HG02763 (cell line): ENCODE measurements around the gene EXOC1L.

Experiments
- ATAC-seq: cut with Tn5 transposase; IDR thresholded peaks from one replicate; pipeline ENCODE4 v1.9.1; 2021; ENCODE audit warnings: mild to moderate bottlenecking, moderate library complexity; ENCODE audit not compliant: unreplicated experiment

The EXOC1L gene

DNA sequence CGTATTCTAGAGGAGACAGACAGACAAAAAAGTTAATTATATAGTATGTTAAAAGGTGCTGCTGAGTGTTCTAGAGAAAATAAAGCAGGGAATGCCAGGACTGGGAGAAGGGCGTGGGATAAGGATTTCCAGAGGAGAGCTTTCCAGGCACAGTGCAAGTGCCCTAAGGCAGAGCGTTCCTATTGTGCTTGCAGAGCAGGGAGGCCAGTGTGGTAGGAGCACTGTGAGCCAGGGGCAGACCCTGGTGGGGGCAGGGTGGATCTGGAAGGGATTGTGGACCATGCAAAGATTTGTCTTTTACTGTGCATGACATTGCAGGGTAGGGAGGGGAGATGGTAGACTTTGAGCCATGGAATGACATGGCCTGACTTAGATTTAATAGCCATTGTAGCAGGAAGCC, 59.6 kb downstream of the EXOC1L start:
- ATAC-seq, result no peak

DNA sequence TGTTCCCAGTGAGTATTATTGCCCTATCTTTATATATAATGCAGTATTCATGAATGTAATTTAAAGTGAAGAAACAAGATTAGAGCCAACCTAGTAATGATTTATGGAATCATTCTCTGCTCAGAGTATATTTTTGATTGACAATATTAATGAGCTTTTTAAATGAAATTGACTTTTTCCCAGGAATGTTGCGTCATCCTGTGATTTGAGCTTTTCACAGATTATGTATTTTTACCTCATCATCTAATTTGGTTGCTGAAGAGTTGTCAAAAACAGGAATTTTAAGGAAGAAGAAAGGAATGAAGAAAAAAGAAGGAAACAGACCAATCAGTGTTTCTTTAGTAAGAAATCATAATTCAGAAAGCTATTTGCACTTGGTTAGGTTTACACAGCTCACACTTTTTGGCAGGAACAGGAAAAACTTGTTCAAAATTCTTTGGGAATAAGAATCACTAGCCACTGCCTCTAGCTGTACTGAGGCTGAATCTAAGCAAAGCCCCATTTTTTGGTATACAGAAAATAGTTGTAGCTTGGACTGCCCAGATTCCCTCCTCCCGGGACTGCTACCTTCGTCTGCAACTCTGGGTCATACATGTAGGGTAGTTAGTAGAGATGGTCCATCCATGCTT, 61.2 kb downstream of the EXOC1L start:
- ATAC-seq, result no peak

DNA sequence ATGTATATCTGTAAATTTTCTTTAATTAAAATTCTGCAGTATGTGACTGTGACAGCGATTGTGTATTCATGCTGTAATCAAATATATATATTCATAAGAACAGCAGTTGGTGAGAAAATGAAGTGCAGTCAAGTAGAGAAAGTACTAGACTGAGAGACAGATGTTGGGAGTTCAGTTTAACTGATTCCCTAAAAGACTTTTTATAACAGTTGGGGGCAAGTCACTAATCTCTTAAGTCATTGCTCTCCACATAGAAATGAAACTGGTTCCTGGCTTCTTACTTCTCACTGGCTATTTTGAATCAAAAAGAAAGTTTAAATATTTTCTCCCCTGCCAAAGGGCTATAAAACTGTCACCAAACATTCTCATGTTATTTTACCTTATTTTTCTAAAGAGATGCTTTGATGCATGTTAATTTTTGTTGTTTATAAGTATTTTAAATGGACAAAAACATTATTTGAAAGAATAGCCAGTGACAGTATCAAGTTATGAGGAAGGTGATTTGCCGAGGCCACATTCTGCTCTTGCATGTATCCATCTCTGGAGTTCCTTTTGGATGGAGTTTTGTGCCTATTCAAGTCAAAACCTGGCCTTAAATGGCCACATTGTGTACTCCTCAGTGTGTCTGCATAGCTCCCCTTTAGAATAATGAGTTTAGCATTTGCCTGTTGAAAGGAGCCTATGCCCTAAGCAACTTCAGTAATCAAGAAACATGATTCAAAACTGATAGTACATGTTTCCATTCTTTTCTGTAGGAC, 64.7 kb downstream of the EXOC1L start:
- ATAC-seq, result no peak

DNA sequence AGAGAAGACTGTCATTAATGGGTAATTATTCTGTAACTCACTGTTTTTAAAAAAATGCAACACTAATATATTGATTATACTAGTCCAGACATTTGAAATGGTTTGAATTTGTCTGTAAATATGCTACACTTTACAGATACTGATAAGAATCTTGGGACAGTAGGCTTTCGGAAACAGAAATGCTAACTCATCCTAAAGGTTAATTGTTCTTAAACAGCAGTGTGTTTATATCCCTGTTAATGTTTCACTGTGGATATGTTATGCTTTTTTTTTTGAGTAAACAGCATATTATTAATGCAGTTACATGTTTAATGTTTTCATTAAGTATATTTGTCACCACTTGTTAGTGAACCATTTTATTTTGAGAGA, 65.2 kb downstream of the EXOC1L start:
- no peak for ATAC-seq
